ENCODE data around the gene NDUFC2.

DNA sequence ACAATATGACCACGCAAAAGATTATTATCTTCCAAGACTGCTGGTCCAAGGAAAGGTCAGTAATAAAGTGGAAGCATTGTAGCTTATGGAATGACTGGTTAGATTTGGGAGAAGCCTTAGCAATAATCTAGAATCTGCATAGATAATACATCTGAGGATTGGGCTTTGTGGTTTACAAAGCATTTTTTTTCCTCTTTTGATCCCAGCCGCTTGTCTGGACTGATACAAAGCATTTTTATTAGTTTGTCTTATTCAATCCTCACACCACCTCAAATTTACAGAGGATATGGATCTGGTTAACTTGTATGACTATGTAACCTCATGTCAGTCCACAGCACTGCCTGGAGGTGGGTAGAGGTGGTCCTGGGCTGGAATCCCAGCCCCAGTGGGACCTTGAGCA lies 17.0 kb downstream of the NDUFC2 start:
- TF ChIP-seq POLR2A (IDR thresholded peaks at IDR 0.05): no peak
- no peak for TF ChIP-seq CTCF (IDR thresholded peaks at IDR 0.05)
